Measurements from ENCODE around the gene SRP72. TPM values are rescaled to one million over a fixed set of nuclear protein-coding genes. Genes with fewer than 3 reads are reported as not detected.

The SRP72 gene
- total and polyA plus RNA-seq, 7 experiments from 2014 or later, result 98.4 to 174 (median 114) TPM

GRCh38 chr4:56530269-56531148, 63.1 kb downstream of the SRP72 start:
- peaks cover 0 to 22% (median 7%) of the 10 kb centered on the region in 5 donors for H3K27me3 Mint-ChIP-seq

GRCh38 chr4:56531149-56531770, 63.8 kb downstream of the SRP72 start:
- intact Hi-C loops (cut with micrococcal nuclease), result loop anchor here (1.0 to 5.0 kb wide), 6 partner anchors 13 to 678 kb away; partner anchors contain the start of genes CEP135 (in 1 of the 2), EXOC1 (in 1 of the 2) and REST (in 1 of the 2)
- Histone ChIP-seq H3K27me3 (ENCODE audit: control insufficient read depth in 2 of 2, insufficient read depth in 2 of 2, low read length in 2 of 2) (peaks cover 0 to 4% of the 10 kb centered on the region in 2 donors), H3K9me3 (ENCODE audit: control insufficient read depth in 2 of 3, low read length in 3 of 3) (no peaks in the 10 kb centered on the region), H3K4me3 (ENCODE audit: low read length) (peak overlapping the region; percentile 91), H3K36me3 (ENCODE audit: control insufficient read depth in 2 of 3, insufficient read depth in 3 of 3, low read length in 3 of 3) (no peaks in the 10 kb centered on the region), H3K4me1 (ENCODE audit: control insufficient read depth in 2 of 2, insufficient read depth in 2 of 2, low read length in 2 of 2) (peaks cover 0 to 4% of the 10 kb centered on the region in 2 donors), H3K27ac (ENCODE audit: low read depth, low read length) (no peak overlapping the region)
- Mint-ChIP-seq H3K9me3 (no peaks in the 10 kb centered on the region), H3K27ac (no peak overlapping the region), H3K36me3 (peaks cover 0 to 3% (median 0%) of the 10 kb centered on the region in 5 donors), H3K4me3 (no peak overlapping the region), H3K4me1 (peaks cover 0 to 2% (median 0%) of the 10 kb centered on the region in 7 donors), H3K27me3 (peaks cover 3 to 18% (median 9%) of the 10 kb centered on the region in 5 donors)
- CTCF ChIA-PET, result no interaction called here
- ATAC-seq, result no peak
- POLR2A ChIA-PET, result interaction anchor here (0.8 to 1.6 kb wide), 2 partner anchors 95 to 144 kb away, joined by 3 to 4 read pairs; partner anchors contain the start of genes AASDH and PAICS
- DNase-seq, result peak in 1 of 9 donors; percentile 6

More at GRCh38 chr4:56530269-56531148, 63.1 kb downstream of the SRP72 start:
- Histone ChIP-seq H3K4me1 (ENCODE audit: control insufficient read depth in 2 of 2, insufficient read depth in 2 of 2, low read length in 2 of 2) (peaks cover 0 to 4% of the 10 kb centered on the region in 2 donors), H3K9me3 (ENCODE audit: control insufficient read depth in 2 of 3, low read length in 3 of 3) (no peaks in the 10 kb centered on the region), H3K4me3 (ENCODE audit: low read length) (peak overlapping the region; percentile 91), H3K36me3 (ENCODE audit: control insufficient read depth in 2 of 3, insufficient read depth in 3 of 3, low read length in 3 of 3) (no peaks in the 10 kb centered on the region), H3K27ac (ENCODE audit: low read depth, low read length) (peak overlapping the region; percentile 44), H3K27me3 (ENCODE audit: control insufficient read depth in 2 of 2, insufficient read depth in 2 of 2, low read length in 2 of 2) (peaks cover 0 to 4% of the 10 kb centered on the region in 2 donors)
- Mint-ChIP-seq H3K36me3 (peaks cover 0 to 3% (median 0%) of the 10 kb centered on the region in 5 donors), H3K4me1 (peaks cover 0 to 2% (median 0%) of the 10 kb centered on the region in 7 donors), H3K9me3 (no peaks in the 10 kb centered on the region), H3K4me3 (peak overlapping the region in 1 of 10 donors; percentile 70), H3K27ac (peak overlapping the region in 3 of 9 donors; percentile 26 to 55 (median 38))
- ATAC-seq (peak; percentile 99), DNase-seq (peak; percentile 53 to 75 (median 59))
- ChIA-PET POLR2A (interaction anchor here (0.8 to 1.6 kb wide), 2 partner anchors 95 to 144 kb away, joined by 3 to 4 read pairs; partner anchors contain the start of genes AASDH and PAICS), CTCF (no interaction called here)
- intact Hi-C loops (cut with micrococcal nuclease), result loop anchor here (1.0 to 5.0 kb wide), 12 partner anchors 14 to 678 kb away; partner anchors contain the start of genes NOA1 (in 2 of the 2), PPAT (in 2 of the 2), REST (in 2 of the 2) and SRP72 (in 2 of the 2)

GRCh38 chr4:56531823-56532222, 64.4 kb downstream of the SRP72 start:
- H3K4me3 Mint-ChIP-seq, result no peak overlapping the region
- peaks cover 6 to 16% (median 10%) of the 10 kb centered on the region in 5 donors for H3K27me3 Mint-ChIP-seq
- intact Hi-C loops (cut with micrococcal nuclease), result loop anchor here (1.0 to 5.0 kb wide), 6 partner anchors 12 to 679 kb away; partner anchors contain the start of genes CEP135 (in 1 of the 2), EXOC1 (in 1 of the 2) and REST (in 1 of the 2)
- H3K4me3 ChIP-seq (ENCODE audit: low read length), result no peak overlapping the region
- ChIA-PET POLR2A (no interaction called here), CTCF (no interaction called here)
- H3K36me3 Mint-ChIP-seq, result peaks cover 0 to 3% (median 0%) of the 10 kb centered on the region in 5 donors
- DNase-seq (no peak), ATAC-seq (no peak)
- peaks cover 0 to 4% of the 10 kb centered on the region in 2 donors for H3K27me3 ChIP-seq (ENCODE audit: control insufficient read depth in 2 of 2, insufficient read depth in 2 of 2, low read length in 2 of 2)
- H3K4me1 ChIP-seq (ENCODE audit: control insufficient read depth in 2 of 2, insufficient read depth in 2 of 2, low read length in 2 of 2), result peaks cover 0 to 4% of the 10 kb centered on the region in 2 donors
- no peak overlapping the region for H3K27ac ChIP-seq (ENCODE audit: low read depth, low read length)
- no peaks in the 10 kb centered on the region for H3K9me3 Mint-ChIP-seq
- no peak overlapping the region for H3K27ac Mint-ChIP-seq
- no peaks in the 10 kb centered on the region for H3K36me3 ChIP-seq (ENCODE audit: control insufficient read depth in 2 of 3, insufficient read depth in 3 of 3, low read length in 3 of 3)
- H3K9me3 ChIP-seq (ENCODE audit: control insufficient read depth in 2 of 3, low read length in 3 of 3), result no peaks in the 10 kb centered on the region
- peaks cover 0 to 2% (median 0%) of the 10 kb centered on the region in 7 donors for H3K4me1 Mint-ChIP-seq

GRCh38 chr4:56532239-56532638, 64.8 kb downstream of the SRP72 start:
- ChIA-PET CTCF (no interaction called here), POLR2A (interaction anchor here (0.5 kb wide), 1 partner anchor 20 kb away, joined by 4 read pairs; no protein-coding TSS in a partner anchor)
- intact Hi-C loops (cut with micrococcal nuclease), result loop anchor here in 1 of 2 donors (5.0 kb wide), 2 partner anchors 270 to 375 kb away; partner anchors contain the start of gene REST
- H3K4me1 ChIP-seq (ENCODE audit: control insufficient read depth in 2 of 2, insufficient read depth in 2 of 2, low read length in 2 of 2), result peaks cover 0 to 4% of the 10 kb centered on the region in 2 donors
- Mint-ChIP-seq H3K36me3 (peaks cover 0 to 3% (median 0%) of the 10 kb centered on the region in 5 donors), H3K4me3 (no peak overlapping the region), H3K27me3 (peaks cover 9 to 16% (median 13%) of the 10 kb centered on the region in 5 donors), H3K4me1 (peaks cover 0 to 2% (median 0%) of the 10 kb centered on the region in 7 donors), H3K27ac (no peak overlapping the region), H3K9me3 (peaks cover 0 to under 1% (median 0%) of the 10 kb centered on the region in 11 donors)
- ATAC-seq (no peak), DNase-seq (no peak)
- H3K4me3 ChIP-seq (ENCODE audit: low read length), result no peak overlapping the region
- no peaks in the 10 kb centered on the region for H3K9me3 ChIP-seq (ENCODE audit: control insufficient read depth in 2 of 3, low read length in 3 of 3)
- H3K36me3 ChIP-seq (ENCODE audit: control insufficient read depth in 2 of 3, insufficient read depth in 3 of 3, low read length in 3 of 3), result no peaks in the 10 kb centered on the region
- no peak overlapping the region for H3K27ac ChIP-seq (ENCODE audit: low read depth, low read length)
- H3K27me3 ChIP-seq (ENCODE audit: control insufficient read depth in 2 of 2, insufficient read depth in 2 of 2, low read length in 2 of 2), result peaks cover 0 to 4% of the 10 kb centered on the region in 2 donors

GRCh38 chr4:56535915-56536314, 68.5 kb downstream of the SRP72 start:
- no peak for ATAC-seq
- CTCF ChIA-PET, result interaction anchor here (0.9 to 1.1 kb wide), 2 partner anchors 9 to 12 kb away, joined by 3 to 4 read pairs; no protein-coding TSS in a partner anchor

GRCh38 chr4:56537147-56537546, 69.7 kb downstream of the SRP72 start:
- H3K9me3 ChIP-seq (ENCODE audit: control insufficient read depth in 2 of 3, low read length in 3 of 3), result no peaks in the 10 kb centered on the region
- H3K27ac Mint-ChIP-seq, result no peak overlapping the region
- POLR2A ChIA-PET, result no interaction called here
- H3K27ac ChIP-seq (ENCODE audit: low read depth, low read length), result no peak overlapping the region
- peaks cover 0 to 4% of the 10 kb centered on the region in 2 donors for H3K27me3 ChIP-seq (ENCODE audit: control insufficient read depth in 2 of 2, insufficient read depth in 2 of 2, low read length in 2 of 2)
- ATAC-seq, result no peak
- peaks cover 17 to 25% (median 20%) of the 10 kb centered on the region in 5 donors for H3K27me3 Mint-ChIP-seq
- H3K4me3 ChIP-seq (ENCODE audit: low read length), result no peak overlapping the region
- H3K9me3 Mint-ChIP-seq, result peaks cover 0 to 1% (median 0%) of the 10 kb centered on the region in 11 donors
- no peaks in the 10 kb centered on the region for H3K4me1 Mint-ChIP-seq
- DNase-seq, result no peak
- H3K4me1 ChIP-seq (ENCODE audit: control insufficient read depth in 2 of 2, insufficient read depth in 2 of 2, low read length in 2 of 2), result no peaks in the 10 kb centered on the region
- H3K4me3 Mint-ChIP-seq, result no peak overlapping the region
- H3K36me3 Mint-ChIP-seq, result peaks cover 0 to 8% (median 0%) of the 10 kb centered on the region in 5 donors
- H3K36me3 ChIP-seq (ENCODE audit: control insufficient read depth in 2 of 3, insufficient read depth in 3 of 3, low read length in 3 of 3), result no peaks in the 10 kb centered on the region
- intact Hi-C loops (cut with micrococcal nuclease), result no loop called here
- CTCF ChIA-PET, result no interaction called here

More at GRCh38 chr4:56535915-56536314, 68.5 kb downstream of the SRP72 start:
- Mint-ChIP-seq H3K36me3 (peaks cover 0 to 8% (median 0%) of the 10 kb centered on the region in 5 donors), H3K4me3 (no peak overlapping the region), H3K9me3 (peaks cover 0 to 1% (median 0%) of the 10 kb centered on the region in 11 donors), H3K27me3 (peaks cover 12 to 25% (median 20%) of the 10 kb centered on the region in 5 donors), H3K27ac (no peak overlapping the region), H3K4me1 (no peaks in the 10 kb centered on the region)
- Histone ChIP-seq H3K9me3 (ENCODE audit: control insufficient read depth in 2 of 3, low read length in 3 of 3) (no peaks in the 10 kb centered on the region), H3K4me3 (ENCODE audit: low read length) (no peak overlapping the region), H3K36me3 (ENCODE audit: control insufficient read depth in 2 of 3, insufficient read depth in 3 of 3, low read length in 3 of 3) (no peaks in the 10 kb centered on the region), H3K4me1 (ENCODE audit: control insufficient read depth in 2 of 2, insufficient read depth in 2 of 2, low read length in 2 of 2) (peaks cover 0 to 4% of the 10 kb centered on the region in 2 donors), H3K27me3 (ENCODE audit: control insufficient read depth in 2 of 2, insufficient read depth in 2 of 2, low read length in 2 of 2) (peaks cover 0 to 4% of the 10 kb centered on the region in 2 donors), H3K27ac (ENCODE audit: low read depth, low read length) (no peak overlapping the region)
- intact Hi-C loops (cut with micrococcal nuclease), result no loop called here
- POLR2A ChIA-PET, result no interaction called here
- DNase-seq, result no peak

Data from naive thymus-derived CD4-positive, alpha-beta T cell (primary cell).